Measurements from ENCODE around the gene KRTAP29-1.

DNA sequence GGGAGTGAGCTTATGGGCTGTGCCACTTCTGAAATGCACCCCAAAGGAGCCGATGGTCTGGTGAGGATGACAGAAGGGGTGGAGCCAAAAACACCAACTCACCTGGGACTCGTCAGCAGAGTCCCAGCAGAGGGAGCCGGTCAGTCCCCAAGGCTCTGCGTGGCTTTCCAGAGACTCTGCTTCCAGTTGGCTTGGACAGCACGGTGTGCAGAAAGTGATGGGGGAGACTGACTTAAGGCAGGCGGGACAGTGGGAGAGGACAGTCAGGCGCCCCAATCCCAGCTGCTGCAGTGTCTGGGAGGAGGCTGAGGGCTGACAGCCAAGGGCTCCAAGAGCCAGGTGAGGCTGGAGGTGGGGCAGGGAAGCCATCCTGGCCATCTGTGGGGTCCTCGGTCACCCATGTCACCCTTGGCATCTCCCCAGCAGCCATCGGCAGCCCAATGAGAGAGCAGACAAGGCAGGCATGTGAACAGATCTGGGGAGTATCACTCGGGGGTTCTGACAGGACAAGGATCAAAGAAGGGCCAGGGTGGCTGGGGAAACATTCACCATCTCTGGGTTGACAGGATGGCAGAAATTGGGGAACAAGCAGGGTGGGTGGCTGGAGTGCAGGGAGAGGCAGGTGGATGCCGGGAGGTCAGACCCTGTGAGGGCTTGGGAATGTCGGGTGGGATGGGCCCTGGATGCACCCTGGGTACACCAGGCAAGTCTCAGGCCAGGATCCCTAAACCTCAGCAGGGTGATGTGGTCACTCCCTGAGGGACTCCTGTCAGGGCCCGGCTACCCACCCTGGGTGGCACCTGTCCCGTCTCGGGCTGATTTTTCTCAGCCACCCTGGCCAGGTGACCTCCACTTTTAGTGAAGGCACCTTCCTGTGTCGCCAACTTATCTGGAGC, 21.8 kb upstream of the KRTAP29-1 start:
- TF ChIP-seq ZNF639 (tag by site-specific recombination; IDR thresholded peaks at IDR 0.05) (no peak), ZBTB17 (tag by site-specific recombination; IDR thresholded peaks at IDR 0.05) (no peak), ZNF76 (tag by site-specific recombination; IDR thresholded peaks at IDR 0.05; ENCODE audit: borderline replicate concordance, low read depth) (no peak), ZNF677 (tag by site-specific recombination; IDR thresholded peaks at IDR 0.05) (no peak), ZBTB1 (tag by site-specific recombination; IDR thresholded peaks at IDR 0.05) (no peak)
- TF ChIP-seq, protein P1, sequence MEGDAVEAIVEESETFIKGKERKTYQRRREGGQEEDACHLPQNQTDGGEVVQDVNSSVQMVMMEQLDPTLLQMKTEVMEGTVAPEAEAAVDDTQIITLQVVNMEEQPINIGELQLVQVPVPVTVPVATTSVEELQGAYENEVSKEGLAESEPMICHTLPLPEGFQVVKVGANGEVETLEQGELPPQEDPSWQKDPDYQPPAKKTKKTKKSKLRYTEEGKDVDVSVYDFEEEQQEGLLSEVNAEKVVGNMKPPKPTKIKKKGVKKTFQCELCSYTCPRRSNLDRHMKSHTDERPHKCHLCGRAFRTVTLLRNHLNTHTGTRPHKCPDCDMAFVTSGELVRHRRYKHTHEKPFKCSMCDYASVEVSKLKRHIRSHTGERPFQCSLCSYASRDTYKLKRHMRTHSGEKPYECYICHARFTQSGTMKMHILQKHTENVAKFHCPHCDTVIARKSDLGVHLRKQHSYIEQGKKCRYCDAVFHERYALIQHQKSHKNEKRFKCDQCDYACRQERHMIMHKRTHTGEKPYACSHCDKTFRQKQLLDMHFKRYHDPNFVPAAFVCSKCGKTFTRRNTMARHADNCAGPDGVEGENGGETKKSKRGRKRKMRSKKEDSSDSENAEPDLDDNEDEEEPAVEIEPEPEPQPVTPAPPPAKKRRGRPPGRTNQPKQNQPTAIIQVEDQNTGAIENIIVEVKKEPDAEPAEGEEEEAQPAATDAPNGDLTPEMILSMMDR (tag by site-specific recombination; IDR thresholded peaks at IDR 0.05) = 0 out of 2 replicates have a peak, but pooled peaks have one; percentile 29

Measured in HEK293 (cell line).